Right renal pelvis (tissue), 4 donors: ENCODE data around the gene HLA-DQB2. TPM values are rescaled to one million over a fixed set of nuclear protein-coding genes. Genes with fewer than 3 reads are reported as not detected.
"Not testable (repeated sequence)": the region's sequence is repeated elsewhere in the genome, so short reads cannot be mapped to it uniquely, and the experiment has no call there.

ENCODE experiments used
- DNase-seq, 4 donors: peaks; one replicate each; pipeline ENCODE4 v3.0.0-alpha.2; 2013; ENCODE audit warnings: low read depth in 4 of 4, low spot score in 3 of 4, missing footprints in 1 of 4
- polyA plus RNA-seq, 4 donors: library from polyadenylated mRNA; unstranded; fragments of 120-200 nt; gene quantifications; one replicate each; pipeline ENCODE4 v1.2.1, GENCODE V29; 2013; ENCODE audit not compliant: insufficient read length in 4 of 4

Gene HLA-DQB2
- polyA plus RNA-seq, 4 donors: 0.83 to 1.7 (median 0.89) TPM; not detected in 1

DNA sequence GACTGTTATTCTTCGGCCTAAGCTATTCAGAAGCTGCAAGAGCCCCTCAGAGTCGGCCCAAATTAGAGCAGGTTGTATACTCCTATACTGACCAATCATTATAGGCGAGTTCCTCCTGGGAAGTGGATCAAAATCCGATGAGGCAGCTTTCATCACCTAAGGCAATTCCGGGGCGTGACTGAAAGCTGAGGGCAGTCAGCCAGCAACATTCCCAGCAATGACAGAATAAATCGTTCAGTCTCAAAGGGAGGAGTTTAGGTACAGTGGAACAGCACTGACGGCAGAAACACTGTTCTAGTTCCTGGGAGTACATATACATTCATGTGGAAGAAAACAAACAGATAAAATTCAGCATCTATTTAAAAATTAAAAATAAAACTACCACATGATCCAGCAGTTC is 10.8 kb downstream of the HLA-DQB2 start:
- peak in 1 of 4 donors; percentile 6 for DNase-seq

DNA sequence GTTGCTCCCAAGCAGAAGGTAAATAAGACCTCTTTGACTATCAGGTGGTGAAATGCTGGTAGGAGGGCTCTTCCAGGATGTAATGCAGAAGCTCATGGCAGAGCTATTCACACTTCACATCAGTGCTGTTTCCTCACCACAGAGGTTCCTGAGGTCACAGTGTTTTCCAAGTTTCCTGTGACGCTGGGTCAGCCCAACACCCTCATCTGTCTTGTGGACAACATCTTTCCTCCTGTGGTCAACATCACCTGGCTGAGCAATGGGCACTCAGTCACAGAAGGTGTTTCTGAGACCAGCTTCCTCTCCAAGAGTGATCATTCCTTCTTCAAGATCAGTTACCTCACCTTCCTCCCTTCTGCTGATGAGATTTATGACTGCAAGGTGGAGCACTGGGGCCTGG is 17.7 kb downstream of the HLA-DQB2 start:
- not testable (repeated sequence) for DNase-seq

DNA sequence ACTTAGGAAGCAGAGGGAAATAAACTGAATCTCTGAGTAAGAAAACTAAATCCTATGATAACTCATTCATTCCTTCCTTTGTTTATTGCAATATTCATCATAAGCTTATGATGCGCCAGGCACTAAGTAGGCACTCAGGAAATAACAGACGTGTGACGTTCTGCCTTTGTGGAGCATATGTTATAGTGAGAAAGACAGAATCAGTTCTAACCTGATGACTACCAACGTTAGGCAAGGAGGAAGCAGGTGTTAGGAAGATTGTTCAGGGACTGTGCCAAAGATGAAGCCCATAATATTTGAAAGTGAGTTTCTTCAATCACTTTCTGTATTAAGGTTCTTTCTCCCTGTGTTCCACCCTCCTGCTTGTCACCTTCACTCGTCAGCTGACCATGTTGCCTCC is 18.6 kb downstream of the HLA-DQB2 start:
- no peak for DNase-seq

GRCh38 chr6:32742374-32742773 is 21.0 kb downstream of the HLA-DQB2 start:
- no peak for DNase-seq

DNA sequence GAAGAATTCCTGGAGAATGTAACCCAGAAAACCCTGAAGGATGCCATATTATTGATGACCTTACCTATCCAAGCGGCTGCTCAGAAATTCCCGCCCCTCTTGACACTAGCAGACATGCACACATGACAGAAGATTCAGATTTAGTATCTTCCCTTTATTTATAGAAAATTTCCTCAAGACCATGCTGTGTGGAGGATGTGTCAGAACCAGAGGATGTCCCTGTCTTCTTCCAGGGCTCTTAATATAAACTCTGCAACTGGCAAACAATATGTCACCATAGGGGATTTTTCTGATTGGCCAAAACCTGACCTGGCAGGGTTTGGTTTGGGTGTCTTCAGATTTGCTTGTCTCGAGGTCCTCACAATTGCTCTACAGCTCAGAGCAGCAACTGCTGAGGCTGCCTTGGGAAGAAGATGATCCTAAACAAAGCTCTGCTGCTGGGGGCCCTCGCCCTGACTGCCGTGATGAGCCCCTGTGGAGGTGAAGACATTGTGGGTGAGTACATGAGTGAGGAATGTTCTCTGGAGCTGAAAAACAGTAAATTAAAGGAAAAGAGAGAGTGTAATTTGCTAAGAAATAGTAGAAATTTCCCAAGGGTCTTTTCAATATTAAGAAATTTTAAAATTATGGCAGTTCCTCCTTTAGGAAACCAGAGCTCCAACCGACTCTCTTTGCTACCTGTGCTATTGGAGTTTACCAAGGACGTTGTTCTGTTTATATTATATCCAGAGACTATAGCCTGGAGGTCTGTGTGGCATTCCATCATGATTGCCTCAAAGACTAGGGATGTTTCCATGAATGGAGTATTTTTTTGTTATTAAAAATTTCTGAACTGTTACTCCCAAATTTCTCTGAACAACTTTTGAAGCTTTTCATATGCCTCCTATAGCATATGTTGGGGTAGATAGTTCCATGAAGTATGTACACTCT is 22.0 kb downstream of the HLA-DQB2 start, which contains the start of gene HLA-DQA2:
Gene HLA-DQA2 (plus strand): TSS at position 361 of the 930 bp plus-strand sequence. CDS start 53 bp downstream, at position 414.
- no peak for DNase-seq

DNA sequence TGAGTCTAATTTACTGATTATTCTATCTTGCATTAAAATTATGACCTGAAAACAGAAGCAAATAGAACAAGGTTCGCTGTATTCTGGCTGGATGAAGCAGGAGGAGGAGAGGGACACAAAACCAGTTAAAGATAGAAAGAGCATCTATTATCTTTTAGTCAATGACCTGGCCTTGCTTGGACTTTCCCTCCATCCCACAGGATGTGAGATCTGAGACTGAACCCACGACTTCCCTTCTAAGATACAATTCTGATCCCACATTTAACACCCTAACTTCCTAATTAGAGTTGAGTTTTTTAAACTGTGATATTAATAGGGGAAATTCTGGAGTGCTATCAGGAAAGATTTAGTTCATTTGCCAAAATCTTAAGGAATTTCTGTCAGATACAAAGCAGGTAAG is 25.2 kb downstream of the HLA-DQB2 start:
- DNase-seq: no peak

DNA sequence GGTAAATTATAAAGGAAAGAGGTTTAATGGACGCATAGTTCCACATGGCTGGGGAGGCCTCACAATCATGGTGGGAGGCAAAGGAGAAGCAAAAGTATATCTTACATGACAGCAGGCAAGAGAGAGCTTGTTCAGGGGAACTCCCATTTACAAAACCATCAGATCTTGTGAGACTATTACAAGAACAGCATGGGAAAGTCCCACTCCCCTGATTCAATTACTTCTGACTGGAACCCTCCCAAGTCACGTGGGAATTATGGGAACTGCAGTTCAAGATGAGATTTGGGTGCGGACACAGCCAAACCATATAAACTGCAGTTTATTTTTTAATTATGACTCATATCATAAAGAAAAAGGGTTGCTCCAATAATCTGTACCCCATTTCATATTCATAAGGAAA is 44.5 kb downstream of the HLA-DQB2 start:
- no peak for DNase-seq

DNA sequence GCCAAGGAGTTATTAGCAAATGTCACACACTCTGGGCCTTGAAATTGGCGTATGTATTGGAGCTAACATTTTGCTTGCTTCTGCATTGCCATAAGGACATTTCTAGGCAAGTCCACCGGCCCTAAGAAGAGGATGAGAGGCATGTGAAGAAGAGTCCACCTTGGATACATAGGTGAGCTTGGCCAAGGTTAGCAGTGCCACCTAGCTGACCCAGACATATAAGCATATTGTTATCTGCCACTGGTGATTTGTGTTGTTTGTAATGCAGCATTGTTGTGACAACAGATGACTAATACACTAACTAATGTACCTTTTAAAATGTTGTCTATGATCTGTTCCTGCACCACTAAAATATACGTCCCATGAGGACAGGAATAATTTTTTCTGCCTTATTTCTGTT is 46.9 kb downstream of the HLA-DQB2 start:
- DNase-seq: no peak

DNA sequence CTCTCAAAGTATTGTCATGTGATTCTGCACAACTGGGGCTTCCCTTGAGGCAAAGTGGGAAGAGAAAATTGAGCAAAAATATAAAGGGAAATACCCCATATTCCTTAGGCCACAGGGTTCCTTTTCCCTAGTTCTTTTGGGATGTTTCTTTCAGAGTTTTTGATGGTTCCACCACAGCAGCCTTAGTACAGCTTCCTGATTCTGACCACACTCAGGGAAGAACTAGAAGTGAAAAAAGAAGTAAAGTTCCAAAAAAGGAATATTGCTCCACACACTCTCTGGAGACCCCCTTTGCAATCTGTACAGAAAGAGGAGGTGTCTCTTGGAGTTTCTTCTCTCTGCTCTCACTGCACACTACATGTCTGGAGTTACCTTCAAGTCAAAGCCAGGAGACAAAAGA is 50.1 kb downstream of the HLA-DQB2 start:
- DNase-seq: no peak

- no peak for DNase-seq
These were observed 53.7 kb downstream of the HLA-DQB2 start for GRCh38 chr6:32709625-32710024.

Other genes with a start within 250 kb of the HLA-DQB2 start
- 10 to 100 TPM in 3 of 4 donors, 1 to 10 TPM in 1; 9.5 to 51.0 (median 12.5) TPM for gene HLA-DRB5, start 233.2 kb downstream of the HLA-DQB2 start, polyA plus RNA-seq
- gene HLA-DRB1, start 173.7 kb downstream of the HLA-DQB2 start, polyA plus RNA-seq: 10 to 100 TPM; 31.7 to 64.3 (median 48.3) TPM
- 1 to 10 TPM; 2.7 to 6.7 (median 3.6) TPM for gene HLA-DQA1, start 126.1 kb downstream of the HLA-DQB2 start, polyA plus RNA-seq
- gene HLA-DQB1, start 96.9 kb downstream of the HLA-DQB2 start, polyA plus RNA-seq: 1 to 10 TPM; 4.4 to 8.3 (median 6.1) TPM
- under 1 TPM in 2 of 4 donors, not detected in 2; 0.14 to 0.38 TPM for gene HLA-DQA2, start 22.1 kb downstream of the HLA-DQB2 start, polyA plus RNA-seq
- gene HLA-DOB, start 53.5 kb upstream of the HLA-DQB2 start, polyA plus RNA-seq: under 1 TPM in 3 of 4 donors, not detected in 1; 0.13 to 0.19 (median 0.15) TPM
- 10 to 100 TPM; 11.9 to 14.8 (median 12.8) TPM for gene TAP2, start 75.2 kb upstream of the HLA-DQB2 start, polyA plus RNA-seq
- gene PSMB8, start 80.5 kb upstream of the HLA-DQB2 start, polyA plus RNA-seq: 10 to 100 TPM; 24.1 to 25.5 (median 24.5) TPM
- 10 to 100 TPM in 3 of 4 donors, 1 to 10 TPM in 1; 10.0 to 12.7 (median 10.8) TPM for gene TAP1, start 90.2 kb upstream of the HLA-DQB2 start, polyA plus RNA-seq
- gene PSMB9, start 90.7 kb upstream of the HLA-DQB2 start, polyA plus RNA-seq: 1 to 10 TPM; 5.7 to 7.4 (median 6.0) TPM
- gene HLA-DMB, start 177.5 kb upstream of the HLA-DQB2 start, polyA plus RNA-seq: 10 to 100 TPM; 70.0 to 77.3 (median 73.0) TPM
- 10 to 100 TPM; 15.9 to 19.1 (median 17.2) TPM for gene HLA-DMA, start 189.6 kb upstream of the HLA-DQB2 start, polyA plus RNA-seq
- 100 to 1,000 TPM; 308 to 347 (median 326) TPM for gene BRD2, start 205.1 kb upstream of the HLA-DQB2 start, polyA plus RNA-seq
- gene HLA-DOA, start 246.1 kb upstream of the HLA-DQB2 start, polyA plus RNA-seq: 1 to 10 TPM; 4.7 to 5.8 (median 5.1) TPM